Colonic mucosa (tissue), 4 donors: ENCODE measurements around the gene RFESD. TPM values are rescaled to one million over a fixed set of nuclear protein-coding genes. Genes with fewer than 3 reads are reported as not detected.

Experiments used
- DNase-seq: peaks from one replicate; pipeline ENCODE4 v3.0.0-alpha.2; 2020
- H3K27ac ChIP-seq: fragments of 200-600 bp; one replicate; pipeline ENCODE4 v1.8.0; 2021
- H3K27me3 ChIP-seq: fragments of 200-600 bp; one replicate; pipeline ENCODE4 v1.8.0; 2021
- H3K36me3 ChIP-seq: fragments of 200-600 bp; one replicate; pipeline ENCODE4 v1.8.0; 2021
- H3K4me1 ChIP-seq: fragments of 200-600 bp; one replicate; pipeline ENCODE4 v1.8.0; 2021; ENCODE audit warnings: mild to moderate bottlenecking
- H3K4me3 ChIP-seq: fragments of 200-600 bp; one replicate; pipeline ENCODE4 v1.8.0; 2021
- H3K9ac ChIP-seq, 2 donors: one replicate each; pipeline ENCODE4 v1.7.0; 2013; ENCODE audit warnings: control low read depth in 2 of 2, low read depth in 2 of 2, low read length in 2 of 2
- H3K9me3 ChIP-seq: fragments of 200-600 bp; one replicate; pipeline ENCODE4 v1.8.0; 2021
- intact Hi-C: fragments of 100-400 bp; cut with DNase I; formaldehyde crosslinking; loops from one replicate; pipeline ENCODE4 v1.14.1; 2022
- total RNA-seq, 2 donors: library from RNA; stranded (reverse); fragmentation: NEBNext Ultra II Directional in 1 of 2; extraction: Animal tissue kit (Norgen Biotek cat#: 25700) in 1 of 2; gene quantifications; one replicate each; pipeline ENCODE4 v1.2.1, GENCODE V29; 2021
- TF ChIP-seq, protein P1 (sequence below): fragments of 200-600 bp; IDR thresholded peaks from one replicate; pipeline ENCODE4 v1.8.0; 2022; ENCODE audit warnings: antibody characterized with exemption, mild to moderate bottlenecking
- donor health status: healthy.
- donor health status: DM: no; HTN: no; CAD: no.
- donor health status: DM: no; HTN: no; CAD: no.

RFESD gene
- total RNA-seq = 1 to 10 TPM in 1 of 2 donors, under 1 TPM in 1; 0.89 to 2.0 TPM

DNA sequence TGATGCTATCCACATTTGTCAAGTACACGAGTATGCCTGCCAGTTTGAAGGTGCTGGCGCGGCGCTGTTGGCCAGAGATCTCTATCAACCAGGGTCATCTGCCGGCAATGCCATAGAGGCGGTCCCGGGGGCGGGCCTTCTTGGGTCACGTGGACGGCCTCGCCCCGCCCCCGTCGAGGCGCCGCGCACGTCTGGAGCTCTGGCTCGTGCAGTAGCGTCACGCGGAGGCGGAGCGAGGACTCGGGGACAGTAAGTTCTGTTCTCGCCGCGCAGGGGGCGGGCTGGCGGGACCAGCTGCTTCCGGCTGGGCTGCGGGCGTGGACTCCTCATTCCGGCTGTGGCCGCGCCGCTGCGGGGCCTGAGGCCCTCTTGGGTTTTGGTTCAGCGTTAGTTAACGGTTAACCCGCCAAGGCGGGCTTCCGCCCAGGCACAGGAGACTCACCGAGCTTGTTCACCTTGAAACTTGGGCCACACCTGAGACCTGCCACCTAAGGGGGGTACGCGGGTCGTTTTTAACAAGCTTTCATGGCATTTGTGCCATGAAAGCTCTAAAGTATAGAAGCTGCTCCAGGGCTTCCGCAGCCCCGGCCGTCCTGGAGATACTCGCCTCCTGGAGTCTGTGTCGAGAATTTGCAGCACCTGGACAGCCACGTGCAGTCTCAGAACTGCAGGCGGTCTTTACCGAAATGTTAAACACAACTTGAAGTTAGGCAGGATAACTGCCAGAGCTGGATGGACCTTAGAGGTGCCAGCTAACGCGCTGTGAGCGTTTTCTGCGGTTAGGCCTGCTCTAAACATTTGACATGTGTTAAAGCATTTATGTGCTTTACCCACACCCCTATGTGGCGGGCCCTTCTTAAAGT is at the start of gene RFESD:
TSS of gene RFESD (plus strand) at position 209 of the 863 bp plus-strand sequence. CDS start 5,495 bp downstream, outside the sequence.
- intact Hi-C loops = loop anchor here (10.0 kb wide), 1 partner anchor 688 kb away; no protein-coding TSS in a partner anchor

GRCh38 chr5:95599252-95599651 is 47.3 kb upstream of the RFESD start:
- intact Hi-C loops = no loop called here
- Histone ChIP-seq H3K36me3 (no peaks in the 10 kb centered on the region), H3K4me1 (no peaks in the 10 kb centered on the region), H3K27ac (no peak overlapping the region), H3K9ac (no peak overlapping the region), H3K9me3 (no peaks in the 10 kb centered on the region), H3K4me3 (no peak overlapping the region), H3K27me3 (no peaks in the 10 kb centered on the region)
- TF ChIP-seq, protein P1, sequence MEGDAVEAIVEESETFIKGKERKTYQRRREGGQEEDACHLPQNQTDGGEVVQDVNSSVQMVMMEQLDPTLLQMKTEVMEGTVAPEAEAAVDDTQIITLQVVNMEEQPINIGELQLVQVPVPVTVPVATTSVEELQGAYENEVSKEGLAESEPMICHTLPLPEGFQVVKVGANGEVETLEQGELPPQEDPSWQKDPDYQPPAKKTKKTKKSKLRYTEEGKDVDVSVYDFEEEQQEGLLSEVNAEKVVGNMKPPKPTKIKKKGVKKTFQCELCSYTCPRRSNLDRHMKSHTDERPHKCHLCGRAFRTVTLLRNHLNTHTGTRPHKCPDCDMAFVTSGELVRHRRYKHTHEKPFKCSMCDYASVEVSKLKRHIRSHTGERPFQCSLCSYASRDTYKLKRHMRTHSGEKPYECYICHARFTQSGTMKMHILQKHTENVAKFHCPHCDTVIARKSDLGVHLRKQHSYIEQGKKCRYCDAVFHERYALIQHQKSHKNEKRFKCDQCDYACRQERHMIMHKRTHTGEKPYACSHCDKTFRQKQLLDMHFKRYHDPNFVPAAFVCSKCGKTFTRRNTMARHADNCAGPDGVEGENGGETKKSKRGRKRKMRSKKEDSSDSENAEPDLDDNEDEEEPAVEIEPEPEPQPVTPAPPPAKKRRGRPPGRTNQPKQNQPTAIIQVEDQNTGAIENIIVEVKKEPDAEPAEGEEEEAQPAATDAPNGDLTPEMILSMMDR = no peak
- DNase-seq = no peak

More for the DNA sequence above, at the start of gene RFESD:
- H3K27me3 ChIP-seq = no peaks in the 10 kb centered on the region
- H3K9me3 ChIP-seq = no peaks in the 10 kb centered on the region
- H3K27ac ChIP-seq = peak within 1 kb of the TSS; percentile 91
- TF ChIP-seq, protein P1 = peak; percentile 19
- peak; percentile 99 for DNase-seq
- no peaks in the 10 kb centered on the region for H3K4me1 ChIP-seq
- peak within 1 kb of the TSS; percentile 51 for H3K4me3 ChIP-seq
- H3K9ac ChIP-seq = peak within 1 kb of the TSS; percentile 82 to 87
- H3K36me3 ChIP-seq = no peaks in the 10 kb centered on the region

DNA sequence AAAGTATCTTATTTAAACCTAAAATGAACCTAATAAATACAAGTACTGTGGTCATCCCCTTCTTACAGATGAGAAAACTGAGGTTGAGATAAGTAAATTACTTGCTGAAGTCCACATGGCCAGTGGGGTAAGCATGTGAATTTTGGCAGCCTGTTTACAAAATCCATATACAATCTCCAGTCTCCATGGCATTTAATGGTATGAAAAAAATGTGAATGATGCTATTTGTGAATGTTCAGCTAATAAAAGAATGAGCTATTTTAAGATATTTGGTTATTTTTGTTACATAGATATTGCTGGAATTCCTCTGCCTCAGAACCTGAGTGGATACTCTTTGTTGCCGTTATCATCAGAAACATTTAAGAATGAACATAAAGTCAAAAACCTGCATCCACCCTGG is 46.0 kb upstream of the RFESD start:
- no peaks in the 10 kb centered on the region for H3K36me3 ChIP-seq
- TF ChIP-seq, protein P1 = no peak
- H3K27me3 ChIP-seq = no peaks in the 10 kb centered on the region
- intact Hi-C loops = no loop called here
- H3K9me3 ChIP-seq = no peaks in the 10 kb centered on the region
- DNase-seq = no peak
- H3K4me1 ChIP-seq = no peaks in the 10 kb centered on the region
- no peak overlapping the region for H3K9ac ChIP-seq
- H3K27ac ChIP-seq = no peak overlapping the region
- H3K4me3 ChIP-seq = no peak overlapping the region

DNA sequence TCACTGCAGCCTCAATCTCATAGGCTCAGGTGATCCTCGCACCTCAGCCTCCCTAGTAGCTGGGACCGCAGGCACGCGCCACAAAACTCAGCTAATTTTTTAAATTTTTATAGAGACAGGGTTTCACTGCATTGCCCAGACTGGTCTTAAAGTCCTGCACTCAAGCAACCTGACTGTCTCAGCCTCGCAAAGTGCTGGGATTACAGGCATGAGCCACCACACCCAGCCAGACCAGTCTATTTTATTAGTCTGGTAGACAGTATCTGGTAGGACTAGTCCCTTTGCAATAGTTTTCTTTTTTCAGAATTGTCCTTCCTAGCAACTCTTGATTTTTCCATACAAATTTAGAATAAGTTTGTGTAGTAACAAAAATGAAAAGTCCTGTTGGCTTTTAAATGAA is 40.8 kb upstream of the RFESD start:
- no peak overlapping the region for H3K27ac ChIP-seq
- TF ChIP-seq, protein P1 = no peak
- no peaks in the 10 kb centered on the region for H3K9me3 ChIP-seq
- no peaks in the 10 kb centered on the region for H3K27me3 ChIP-seq
- intact Hi-C loops = no loop called here
- no peak overlapping the region for H3K4me3 ChIP-seq
- no peaks in the 10 kb centered on the region for H3K4me1 ChIP-seq
- H3K9ac ChIP-seq = no peak overlapping the region
- H3K36me3 ChIP-seq = no peaks in the 10 kb centered on the region
- no peak for DNase-seq

DNA sequence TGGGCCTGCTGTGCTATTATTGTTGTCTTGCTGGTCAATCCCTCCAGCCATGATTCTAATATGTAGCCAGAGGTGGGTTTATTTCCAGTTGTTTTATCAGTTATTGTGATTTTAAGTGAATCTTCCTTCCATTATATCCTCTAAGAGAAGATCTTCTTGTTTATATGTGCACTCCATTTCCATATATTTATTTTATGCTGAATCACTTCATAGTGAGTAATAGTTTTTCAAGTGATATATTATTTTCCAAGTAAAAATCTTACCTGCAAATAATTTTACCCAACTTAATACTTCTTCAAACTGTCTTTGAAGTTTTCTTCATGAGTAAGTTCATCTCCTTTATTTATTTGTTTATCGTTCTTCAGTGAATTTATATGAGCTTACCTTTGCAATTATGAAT is 40.2 kb upstream of the RFESD start:
- H3K9me3 ChIP-seq = no peaks in the 10 kb centered on the region
- H3K4me3 ChIP-seq = no peak overlapping the region
- no peak for DNase-seq
- no peak overlapping the region for H3K27ac ChIP-seq
- H3K36me3 ChIP-seq = no peaks in the 10 kb centered on the region
- intact Hi-C loops = no loop called here
- H3K4me1 ChIP-seq = no peaks in the 10 kb centered on the region
- TF ChIP-seq, protein P1 = no peak
- H3K27me3 ChIP-seq = no peaks in the 10 kb centered on the region
- H3K9ac ChIP-seq = no peak overlapping the region
